Hematopoietic multipotent progenitor cell treated with erythropoietin and hydrocortisone succinate and interleukin-3 and kit ligand, for 4 days (in vitro differentiated cells): ENCODE results near the gene AGPAT4.
A peak's percentile ranks its signal among the peaks of the same experiment; 100 is the strongest.

ENCODE experiments used
- DNase-seq: peaks from one replicate; pipeline ENCODE4 v3.0.0-alpha.2; 2015

Gene AGPAT4

DNA sequence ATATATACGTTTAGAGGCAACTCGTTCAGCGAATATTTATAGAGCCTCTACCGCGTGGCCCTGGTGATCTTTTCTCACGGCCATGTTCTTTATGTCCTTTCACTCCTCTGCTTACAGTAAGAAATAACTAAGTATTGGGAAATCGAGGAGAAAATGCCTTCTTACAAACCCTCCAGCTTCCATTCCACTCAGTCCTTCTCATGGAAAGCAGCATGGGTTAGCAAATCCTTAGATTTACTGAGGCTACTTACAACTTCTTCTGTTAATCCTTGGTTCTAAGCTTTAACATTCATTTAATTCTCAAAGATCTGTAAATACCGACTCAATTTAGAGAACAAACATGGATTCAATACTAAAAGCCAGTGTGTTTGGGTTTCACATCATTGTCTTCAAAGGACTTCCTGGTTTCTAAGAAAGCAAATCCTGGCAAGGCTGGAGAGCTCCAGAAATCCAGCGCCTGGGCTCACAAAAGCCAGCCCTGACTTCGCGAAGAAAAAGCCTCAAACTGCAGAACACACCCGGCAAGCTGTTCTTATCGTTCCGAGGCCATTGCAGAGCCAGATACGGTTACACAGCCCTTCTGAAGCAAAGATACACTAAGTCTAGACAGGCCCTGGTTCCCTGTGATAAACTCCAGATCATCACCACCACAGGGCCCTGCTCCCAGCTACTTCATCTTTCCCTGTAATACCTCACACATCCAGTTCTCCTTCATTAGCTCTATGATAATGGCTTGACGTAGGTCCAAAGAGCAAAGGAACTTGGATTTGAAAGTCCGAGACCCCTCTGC, 19.2 kb downstream of the AGPAT4 start:
- DNase-seq: peak; percentile 94

DNA sequence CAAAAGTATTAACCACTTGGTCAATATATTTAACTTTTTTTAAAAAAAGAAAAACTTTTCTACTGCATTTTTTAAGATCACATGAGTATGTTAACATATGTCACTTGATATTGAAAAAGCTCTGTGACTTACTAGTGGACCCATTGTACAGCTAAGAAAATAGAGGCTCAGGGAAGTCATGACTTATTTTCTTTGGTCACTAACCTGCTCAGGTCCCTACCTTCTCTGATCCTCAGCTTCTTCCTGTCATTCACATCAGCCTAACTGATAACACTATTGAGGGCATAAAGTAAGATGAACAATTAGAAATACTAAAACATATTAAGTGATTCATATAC, 19.8 kb downstream of the AGPAT4 start:
- no peak for DNase-seq

DNA sequence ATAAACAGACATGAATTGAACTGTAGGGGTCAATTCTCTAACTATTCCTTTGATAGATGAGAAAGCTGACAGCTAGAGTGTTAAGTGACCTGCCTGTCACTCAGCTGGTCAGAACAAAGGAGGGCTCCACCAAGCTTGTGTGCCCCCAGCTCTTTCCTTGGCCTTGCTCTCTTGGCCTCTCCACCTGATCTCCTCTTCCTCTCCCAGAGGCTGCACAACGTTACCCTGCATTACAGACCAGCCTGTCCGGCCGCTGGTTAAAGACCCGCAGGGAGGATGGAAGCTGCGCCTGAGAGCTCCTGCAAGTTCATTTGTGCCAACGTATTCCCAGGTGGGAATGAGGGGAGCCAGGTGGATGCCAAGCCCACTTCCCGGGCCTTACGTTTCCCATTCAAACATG, 22.5 kb downstream of the AGPAT4 start:
- no peak for DNase-seq

DNA sequence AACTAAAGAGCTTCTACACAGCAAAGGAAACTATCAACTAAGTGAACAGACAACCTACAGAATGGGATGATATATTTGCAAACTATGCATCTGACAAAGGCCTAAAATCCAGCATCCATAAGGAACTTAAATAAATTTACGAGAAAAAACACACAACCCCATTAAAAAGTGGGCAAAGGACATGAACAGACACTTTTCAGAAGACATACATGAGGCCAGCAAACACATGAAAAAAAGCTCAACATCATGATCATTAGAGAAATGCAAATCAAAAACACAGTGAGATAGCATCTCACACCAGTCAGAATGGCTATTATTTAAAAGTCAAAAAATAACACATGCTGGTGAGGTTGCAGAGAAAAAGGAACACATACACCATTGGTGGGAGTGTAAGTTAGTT, 24.5 kb downstream of the AGPAT4 start:
- DNase-seq: no peak

DNA sequence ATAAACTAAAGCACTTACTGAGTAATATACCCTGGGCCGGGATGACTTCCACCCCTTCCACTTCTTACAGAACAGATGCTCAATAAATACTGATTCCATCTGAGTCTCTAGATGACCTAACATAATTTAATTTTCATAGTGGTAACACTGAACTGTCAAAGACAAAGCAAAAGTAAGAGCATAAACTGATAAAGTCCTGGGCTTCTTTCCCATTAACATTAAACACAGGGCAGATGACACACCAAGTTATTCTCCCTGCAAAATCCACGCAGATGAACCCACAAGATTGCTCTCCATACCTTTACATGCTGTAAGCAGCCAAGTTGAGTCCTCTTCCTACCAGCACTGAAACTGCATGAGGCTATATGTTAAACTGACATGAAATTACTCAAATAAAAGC, 27.1 kb downstream of the AGPAT4 start:
- DNase-seq: no peak

DNA sequence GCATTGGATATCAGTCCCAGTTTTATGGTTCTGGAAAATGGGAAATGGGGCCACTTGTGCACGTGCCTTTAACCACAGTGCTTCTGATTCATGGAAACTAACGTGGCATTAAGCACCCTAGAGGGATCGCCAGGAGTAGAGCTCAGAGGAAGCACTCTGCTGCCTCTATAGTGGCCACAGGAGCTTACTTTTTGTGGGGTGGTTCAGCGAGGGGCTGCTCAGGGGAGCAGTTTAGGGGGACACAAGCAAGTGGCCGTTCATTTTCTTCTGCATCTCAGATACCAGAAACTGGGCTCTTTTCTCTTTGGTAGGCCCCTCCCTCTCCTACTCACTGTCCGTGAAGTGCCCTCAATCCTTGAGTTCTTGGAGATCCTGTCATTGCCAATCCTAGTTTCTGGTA, 28.5 kb downstream of the AGPAT4 start:
- DNase-seq: no peak

DNA sequence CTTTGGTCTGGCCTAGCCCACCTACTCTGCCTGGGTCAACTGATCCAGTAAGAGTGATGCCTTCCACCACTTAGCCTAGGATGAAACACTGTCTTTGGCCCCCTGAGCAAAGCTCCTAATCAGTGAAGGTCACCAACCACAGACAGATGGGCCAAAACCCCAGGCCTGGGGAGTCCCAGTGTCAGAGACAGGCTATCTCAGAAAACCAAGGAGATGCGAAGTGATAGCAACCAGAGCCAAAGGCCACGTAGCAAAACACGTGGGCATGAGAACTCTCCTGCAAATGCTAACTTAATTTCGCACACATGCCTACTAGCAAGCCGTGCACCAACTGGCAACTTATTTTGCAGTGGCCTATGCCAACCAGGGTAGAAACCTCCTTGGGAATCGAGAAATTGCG, 29.1 kb downstream of the AGPAT4 start:
- peak; percentile 78 for DNase-seq

DNA sequence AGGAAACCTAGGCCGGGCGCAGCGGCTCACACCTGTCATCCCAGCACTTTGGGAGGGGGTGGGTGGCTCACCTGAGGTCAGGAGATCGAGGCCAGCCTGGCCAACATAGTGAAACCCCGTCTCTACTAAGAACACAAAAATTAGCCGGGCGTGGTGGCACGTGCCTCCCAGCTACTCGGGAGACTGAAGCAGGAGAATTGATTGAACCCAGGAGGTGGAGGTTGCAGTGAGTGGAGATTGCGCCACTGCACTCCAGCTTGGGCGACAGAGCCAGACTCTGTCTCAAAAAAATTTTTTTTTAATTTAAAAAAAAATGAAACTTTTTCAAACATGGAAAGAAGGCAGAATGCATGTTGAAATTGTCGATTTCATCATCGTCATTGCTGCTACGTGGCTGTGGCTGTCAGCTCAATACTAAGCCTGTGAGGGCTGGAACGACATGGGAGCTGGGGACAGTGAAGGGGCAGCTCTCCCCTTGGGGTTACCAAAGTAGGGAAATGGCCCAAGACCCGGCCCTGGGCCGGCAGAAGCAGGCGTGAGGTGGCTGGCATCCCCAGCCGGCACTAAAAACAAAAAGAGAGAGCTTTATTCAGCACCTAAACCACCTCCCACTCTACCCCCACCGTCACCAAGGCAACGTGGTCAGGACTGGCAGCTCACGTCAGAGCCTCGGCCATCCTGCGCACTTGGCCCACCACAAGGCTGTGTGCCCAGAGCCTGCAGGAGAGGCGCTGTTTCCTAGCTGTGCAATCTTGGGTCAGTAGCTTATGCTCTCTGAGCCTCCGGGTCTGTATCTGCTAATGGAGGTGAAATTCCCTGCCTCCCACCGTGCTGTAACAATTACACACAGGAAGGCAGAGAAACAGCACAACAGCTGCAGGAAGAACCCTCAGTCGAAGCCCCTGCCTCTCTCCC, 30.8 kb downstream of the AGPAT4 start:
- DNase-seq: peak; percentile 80

DNA sequence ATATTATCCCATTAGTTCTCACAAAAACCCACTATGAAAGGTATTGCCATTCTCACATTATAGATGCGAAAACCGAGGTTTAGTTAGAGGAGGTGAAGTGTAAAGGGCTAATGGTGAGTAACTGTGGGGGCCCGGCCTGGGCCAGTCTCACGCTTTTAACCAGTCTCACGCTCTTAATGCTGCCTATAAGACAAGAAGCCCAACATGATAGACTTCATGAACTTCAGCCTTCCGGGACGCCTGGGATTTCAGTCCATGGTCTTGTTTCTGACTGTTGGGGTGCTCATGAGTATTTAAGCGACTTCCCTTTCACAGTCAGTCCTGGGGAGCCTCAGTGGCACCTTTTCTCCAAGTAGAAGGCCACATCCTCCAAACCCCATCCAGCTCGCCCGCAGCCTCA, 31.7 kb downstream of the AGPAT4 start:
- no peak for DNase-seq

DNA sequence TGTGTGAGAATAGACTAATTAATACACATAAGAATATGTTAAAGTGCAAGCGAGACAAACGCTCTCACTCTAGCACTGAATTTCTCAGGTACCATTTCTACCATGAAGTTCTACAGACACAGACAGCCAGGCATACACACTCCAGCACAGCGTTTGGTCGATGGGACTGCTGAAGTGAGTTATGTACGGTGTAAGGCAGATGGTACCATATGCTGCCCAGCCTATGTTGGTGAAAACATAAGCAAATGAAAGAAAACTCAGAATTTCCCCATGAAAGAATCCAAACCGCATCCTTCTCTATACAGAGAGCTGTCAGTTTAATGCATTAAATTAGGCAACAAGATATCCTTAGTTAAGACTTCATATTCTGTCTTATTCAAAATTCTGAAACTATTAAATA, 34.9 kb downstream of the AGPAT4 start:
- no peak for DNase-seq

DNA sequence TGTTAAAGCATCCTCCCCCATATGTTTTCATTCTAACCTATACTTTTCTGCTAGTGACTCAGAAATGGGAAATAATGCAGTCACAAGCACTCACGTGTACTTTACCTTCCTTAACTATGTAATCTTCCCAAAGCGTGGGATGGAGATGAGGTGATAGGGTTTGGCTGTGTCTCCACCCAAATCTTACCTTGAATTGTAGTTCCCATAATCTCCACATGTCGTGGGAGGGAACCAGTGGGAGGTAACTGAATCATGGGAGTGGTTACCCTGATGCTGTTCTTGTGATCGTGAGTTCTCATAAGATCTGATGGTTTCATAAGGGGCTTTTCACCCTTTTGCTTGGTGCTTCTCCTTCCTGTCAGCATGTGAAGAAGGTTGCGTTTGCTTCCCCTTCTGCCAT, 35.4 kb downstream of the AGPAT4 start:
- DNase-seq: no peak

DNA sequence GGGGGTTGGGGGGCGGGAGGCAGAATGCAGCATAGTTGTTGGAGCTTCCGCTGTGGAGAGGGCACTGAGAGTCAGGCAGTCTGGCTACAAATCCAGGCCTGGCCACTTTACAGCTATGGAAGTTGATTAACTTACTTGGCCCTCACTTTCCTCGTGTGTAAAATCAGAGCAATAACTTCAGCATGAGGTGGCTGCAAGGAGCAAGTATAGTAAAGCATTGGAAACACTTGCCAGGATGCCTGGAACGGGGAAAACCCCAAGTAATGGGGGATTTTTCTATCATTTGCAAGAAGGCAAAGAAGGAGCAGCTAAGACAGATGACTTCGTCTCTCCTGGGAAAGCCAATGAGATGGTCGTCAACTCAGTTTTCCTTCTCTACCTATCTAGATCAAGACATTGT, 35.8 kb downstream of the AGPAT4 start:
- no peak for DNase-seq

DNA sequence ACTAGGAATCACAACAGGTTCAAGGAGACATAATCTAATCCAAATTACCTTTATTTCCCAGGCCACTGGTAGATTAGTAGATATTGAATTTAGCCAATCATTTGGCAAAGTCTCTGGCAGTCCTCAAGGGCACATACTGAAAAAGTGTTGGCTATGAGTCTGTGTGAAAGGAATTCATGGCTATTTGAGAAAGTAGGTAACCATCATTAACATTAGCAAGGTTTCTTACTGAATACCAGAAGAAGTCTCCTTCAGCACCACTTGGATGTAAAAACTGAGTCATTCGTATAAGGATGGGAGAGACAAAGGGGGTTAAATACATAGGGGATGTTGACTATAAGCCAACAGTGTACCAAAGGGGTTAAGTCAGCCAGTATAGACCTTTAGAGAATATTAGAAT, 36.7 kb downstream of the AGPAT4 start:
- no peak for DNase-seq

DNA sequence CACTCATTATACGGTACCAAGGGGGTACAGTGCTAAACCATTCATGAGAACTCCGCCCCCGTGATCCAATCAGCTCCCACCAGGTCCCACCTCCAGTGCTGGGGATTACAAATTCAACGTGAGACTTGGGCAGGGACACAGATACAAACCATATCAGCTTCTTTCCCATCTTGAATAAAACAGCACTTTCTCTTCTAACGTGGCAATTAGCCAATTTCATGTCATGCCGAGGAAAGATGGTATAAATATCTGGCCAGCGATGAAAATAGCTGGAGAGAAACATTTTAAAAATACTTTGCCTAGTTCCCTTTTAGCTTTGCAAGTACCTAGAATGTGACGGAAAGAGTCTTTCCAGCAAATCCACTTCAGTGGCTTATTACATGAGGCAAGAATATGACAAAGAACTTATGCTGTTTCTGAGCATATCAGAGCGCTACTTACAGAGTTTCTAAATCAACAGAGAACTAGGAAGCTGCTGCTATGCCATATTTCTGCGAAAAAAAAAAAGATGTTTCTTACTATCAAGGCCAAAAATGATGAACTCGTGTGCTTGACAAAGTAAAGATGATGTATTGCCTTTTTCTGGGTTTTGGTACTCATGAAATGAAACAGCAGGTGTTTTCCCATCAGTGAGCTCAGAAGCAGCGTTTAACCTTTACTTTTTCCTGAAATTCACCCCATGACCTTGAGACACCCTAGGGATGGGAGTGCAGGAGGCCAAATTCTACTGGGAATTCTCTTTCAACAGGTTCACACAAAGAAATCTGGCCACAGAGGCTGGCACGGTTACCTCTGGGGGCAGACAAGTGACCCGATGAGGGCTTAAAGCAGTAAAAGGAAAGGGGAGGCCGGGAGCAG, 37.9 kb downstream of the AGPAT4 start:
- DNase-seq: peak; percentile 61

DNA sequence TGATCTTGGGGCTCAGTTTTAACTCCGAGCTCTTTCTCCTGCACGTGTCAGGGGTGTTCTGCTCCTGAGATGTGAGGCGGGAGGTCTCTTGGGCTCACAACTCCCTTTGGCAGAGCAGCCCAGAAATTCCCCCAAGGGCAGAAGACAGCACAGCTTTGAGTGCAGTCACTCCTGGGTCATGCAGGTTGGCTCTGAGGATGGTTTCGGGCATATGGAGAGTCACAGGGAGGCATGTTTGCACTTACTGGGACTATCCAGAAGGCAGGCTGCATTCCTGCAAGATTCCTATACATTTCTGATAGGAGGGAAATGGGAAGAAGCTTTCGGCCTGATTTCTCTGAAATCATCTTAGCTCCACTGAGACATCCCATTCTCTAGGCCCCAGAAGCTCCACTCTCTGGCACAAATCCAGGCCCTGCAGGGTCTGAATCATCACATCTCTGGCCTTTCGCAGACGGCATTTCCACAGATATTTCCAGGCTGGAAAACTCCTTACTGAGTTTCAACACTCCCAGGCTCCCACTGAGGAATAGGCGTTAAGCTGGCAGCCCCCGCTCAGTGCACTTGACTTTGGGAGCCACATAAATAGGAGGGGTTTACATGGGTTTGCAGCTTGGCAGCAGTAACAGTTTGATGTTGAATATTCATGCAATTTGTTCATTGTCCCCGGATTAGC, 39.7 kb downstream of the AGPAT4 start:
- DNase-seq: no peak

DNA sequence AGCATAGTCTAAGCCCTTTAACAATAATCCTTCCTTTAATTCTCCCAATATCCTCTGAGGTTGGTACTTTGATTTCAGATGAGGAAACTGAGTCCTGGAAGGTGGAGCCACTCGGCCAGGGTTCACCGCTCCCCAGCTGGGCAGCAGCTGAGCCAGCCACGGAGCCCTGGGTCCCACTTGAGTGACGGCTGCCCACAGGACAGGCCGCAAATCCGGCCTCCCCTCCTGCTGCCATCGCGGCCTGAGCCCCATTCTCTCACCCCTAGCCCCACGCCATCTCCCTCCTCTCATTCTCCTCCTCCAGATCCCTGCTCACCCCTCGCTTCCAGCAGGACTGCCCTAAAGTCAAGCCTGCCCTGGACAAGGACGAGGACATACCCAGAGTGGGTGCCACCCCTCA, 41.4 kb downstream of the AGPAT4 start:
- no peak for DNase-seq

DNA sequence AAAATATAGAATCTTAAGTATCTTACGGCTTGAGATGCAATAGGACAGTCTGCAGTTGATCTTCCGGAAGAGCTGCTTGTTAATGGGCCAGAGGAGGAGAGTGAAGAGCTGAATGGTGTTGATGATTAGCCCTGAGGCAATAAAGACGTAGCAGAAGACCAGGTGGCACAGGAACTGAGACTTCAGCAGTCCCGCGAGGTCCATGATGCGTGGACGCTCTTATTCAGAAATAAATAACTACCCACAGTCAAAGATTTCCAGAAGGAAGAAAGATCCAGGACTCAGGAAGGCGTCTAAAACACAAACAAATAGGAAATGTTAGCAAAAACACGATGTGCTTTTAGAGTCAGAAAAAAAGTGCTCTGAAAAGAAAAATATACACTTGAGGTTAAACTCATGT, 41.9 kb downstream of the AGPAT4 start:
- DNase-seq: no peak

DNA sequence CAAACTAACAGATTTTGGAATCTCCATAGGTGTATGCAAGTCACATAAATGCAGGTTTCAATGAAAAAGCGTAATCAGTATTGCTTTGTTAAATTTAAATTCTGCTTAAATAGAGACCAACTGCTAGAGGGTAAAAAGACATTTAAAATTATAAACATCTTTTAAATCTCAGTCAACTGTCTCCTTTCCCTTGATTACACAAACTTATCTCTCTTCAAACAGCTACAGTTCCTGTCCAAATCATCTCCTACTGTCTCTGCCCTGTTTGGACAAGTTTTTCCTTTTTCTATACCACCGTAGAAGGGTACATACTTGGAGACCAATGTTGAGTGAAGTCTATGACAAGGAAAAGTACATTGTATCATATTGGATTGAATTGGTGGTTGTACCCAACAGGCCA, 43.5 kb downstream of the AGPAT4 start:
- DNase-seq: no peak

DNA sequence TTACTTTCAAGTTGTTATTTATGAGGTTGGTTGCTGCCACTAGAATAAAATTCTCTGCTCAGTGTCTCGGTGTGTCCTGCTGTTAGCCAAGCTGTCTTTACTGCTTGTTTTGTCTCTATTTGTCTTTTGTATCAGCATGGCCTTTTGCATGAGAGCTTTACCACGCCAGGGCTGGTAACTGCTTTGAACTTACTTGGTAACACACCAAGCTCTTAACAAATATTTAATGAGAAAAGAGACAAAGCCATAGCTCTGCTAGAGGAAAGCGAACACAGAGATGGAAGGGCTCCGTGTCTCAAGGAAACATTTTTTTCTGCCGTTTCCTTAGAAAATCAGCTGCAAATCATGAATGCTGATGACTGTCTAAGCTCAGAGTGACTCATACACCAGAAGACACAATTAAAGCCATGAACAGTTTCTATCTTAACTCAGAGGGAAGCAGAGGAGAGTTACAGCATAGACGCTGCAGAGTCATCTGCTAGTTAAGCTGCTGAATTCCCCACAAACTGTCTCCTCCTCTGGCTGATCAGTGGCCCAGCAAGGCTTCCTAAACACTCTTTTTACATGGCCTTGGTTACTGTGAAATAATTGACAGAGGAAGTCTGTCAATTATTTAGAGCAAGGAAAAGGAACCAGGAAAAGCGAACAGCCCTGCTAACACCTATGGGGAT, 44.8 kb downstream of the AGPAT4 start:
- DNase-seq: peak; percentile 76

DNA sequence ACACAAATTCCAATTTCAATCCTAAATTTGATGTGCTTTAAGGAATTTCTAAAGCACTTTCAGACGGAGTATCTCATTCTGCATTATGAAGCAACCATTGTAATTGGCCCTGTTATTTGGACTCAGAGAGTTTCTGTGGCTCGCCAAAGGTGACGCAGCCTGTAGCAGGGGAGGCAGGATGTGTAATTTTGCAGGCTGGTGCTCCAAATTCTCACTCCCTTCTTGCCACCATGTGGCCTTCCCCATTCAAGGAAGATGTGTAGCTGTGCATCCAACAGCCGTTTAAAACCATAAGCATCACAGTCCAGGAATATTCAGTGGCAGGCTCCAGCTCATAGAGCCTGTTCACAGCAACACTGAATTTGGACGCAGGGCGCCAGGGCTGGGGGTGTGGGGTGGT, 45.8 kb downstream of the AGPAT4 start:
- no peak for DNase-seq

DNA sequence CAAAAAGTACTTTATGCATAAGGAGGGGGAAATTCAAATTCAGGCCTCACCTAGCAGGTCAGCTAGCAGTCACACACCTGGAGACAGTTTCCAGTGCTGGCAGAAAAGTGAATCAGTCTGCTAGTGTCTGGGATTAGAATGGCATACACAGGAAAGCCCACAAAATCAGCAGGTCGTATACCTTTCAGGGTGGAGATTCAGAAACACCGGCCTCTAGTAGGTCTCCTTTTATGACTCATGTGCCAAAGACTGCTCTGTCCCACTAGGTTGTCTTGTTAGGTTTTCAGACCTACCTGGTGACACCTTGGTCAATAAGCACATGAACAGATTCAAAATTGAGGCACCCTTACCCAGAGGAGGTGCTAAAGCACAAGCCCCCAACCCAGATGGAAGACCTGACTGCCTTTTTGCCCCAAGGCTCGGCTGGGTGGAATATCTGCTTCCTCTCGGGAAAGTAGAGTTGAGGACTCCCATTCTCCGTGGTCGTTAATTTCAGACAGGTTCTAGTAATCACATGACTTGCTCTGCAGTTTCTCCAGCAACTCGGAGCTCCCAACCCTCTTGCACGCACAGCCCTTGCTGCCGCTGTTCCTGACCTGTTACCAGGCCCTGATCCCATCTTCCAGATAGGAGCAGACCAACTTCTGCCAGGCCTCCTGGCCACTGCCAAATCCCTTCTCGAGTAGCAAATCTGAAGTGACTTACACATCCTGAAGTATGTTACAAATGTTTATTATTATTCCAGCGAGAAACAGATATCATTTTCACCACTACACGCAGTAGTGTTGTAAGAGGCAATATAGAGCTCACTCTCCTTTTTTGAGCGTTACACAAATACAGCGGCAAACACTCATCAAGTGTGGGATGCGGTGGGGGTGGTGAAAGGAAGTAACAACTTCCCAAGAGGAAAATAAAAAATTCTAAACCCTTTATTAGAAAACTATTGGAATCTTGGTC, 46.6 kb downstream of the AGPAT4 start:
- DNase-seq: no peak
